Amniotic epithelial cell (primary cell): ENCODE measurements around the gene NECAB3.
"Not testable (repeated sequence)": the region's sequence is repeated elsewhere in the genome, so short reads cannot be mapped to it uniquely, and the experiment has no call there.

Source experiments
- DNase-seq: peaks from one replicate; pipeline ENCODE4 v3.0.0-alpha.2; 2010; ENCODE audit warnings: low read depth

The NECAB3 gene

DNA sequence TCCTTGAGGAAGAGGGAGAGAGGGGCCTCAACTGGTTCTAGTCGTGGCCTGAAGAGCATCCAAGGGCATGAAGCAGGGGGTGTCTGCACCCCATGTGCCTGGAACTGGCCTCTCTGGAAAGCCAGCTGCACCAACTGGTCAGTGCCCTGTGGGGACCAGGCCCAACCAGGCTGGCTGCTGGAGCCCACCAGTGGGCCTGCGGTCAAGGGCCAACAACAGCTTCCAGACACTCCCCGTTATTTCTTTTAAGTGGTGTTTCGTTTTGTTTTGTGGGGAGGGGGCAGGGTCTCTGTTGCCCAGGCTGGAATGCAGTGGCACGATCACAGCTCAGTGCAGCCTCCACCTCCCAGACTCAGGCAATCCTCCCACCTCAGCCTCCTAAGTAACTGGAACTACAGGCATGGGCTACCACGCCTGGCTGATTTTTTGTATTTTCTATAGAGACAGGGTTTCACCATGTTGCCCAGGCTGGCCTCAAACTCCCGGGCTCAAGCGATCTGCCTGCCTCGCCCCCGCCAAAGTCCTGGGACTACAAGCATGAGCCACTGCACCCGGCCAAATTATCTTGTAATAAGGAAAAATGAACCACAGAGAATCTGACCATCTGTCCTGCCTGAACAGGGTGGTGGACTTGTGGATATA is 24.0 kb downstream of the NECAB3 start:
- no peak for DNase-seq

- no peak for DNase-seq
Measured at GRCh38 chr20:33649201-33649681, 25.0 kb downstream of the NECAB3 start.

DNA sequence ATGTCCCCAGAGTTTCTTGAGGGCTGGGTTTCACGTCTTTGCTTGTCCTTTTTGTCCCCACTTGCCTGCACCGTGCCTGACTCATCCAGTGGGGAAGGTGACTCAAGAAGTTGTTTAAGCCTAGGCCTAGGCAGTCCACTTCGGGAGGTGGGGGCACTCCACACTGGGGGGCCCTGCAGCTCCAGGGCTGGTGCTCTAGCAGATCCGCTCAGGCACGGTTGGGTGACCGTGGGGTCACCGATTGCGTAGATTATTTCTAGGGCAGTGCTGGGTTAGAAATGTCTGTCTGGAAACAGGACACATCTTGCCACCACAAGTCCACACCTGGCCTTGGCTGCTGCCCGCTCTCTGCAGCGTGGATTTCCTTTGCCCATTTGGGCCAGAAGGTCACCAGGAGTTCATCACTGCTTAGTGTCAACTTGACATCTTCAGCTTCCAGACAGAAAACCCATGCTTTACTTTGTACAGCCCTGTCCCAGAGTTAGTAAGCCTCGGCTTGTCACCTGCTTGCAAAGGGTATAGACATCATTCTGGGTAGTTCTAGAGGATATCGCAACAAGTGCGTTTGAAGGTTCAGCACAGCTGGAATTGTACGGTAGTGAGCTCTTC is 25.7 kb downstream of the NECAB3 start:
- DNase-seq = no peak

GRCh38 chr20:33647603-33648395 is 26.4 kb downstream of the NECAB3 start:
- DNase-seq = no peak

GRCh38 chr20:33646959-33647602 is 27.1 kb downstream of the NECAB3 start:
- DNase-seq = not testable (repeated sequence)

DNA sequence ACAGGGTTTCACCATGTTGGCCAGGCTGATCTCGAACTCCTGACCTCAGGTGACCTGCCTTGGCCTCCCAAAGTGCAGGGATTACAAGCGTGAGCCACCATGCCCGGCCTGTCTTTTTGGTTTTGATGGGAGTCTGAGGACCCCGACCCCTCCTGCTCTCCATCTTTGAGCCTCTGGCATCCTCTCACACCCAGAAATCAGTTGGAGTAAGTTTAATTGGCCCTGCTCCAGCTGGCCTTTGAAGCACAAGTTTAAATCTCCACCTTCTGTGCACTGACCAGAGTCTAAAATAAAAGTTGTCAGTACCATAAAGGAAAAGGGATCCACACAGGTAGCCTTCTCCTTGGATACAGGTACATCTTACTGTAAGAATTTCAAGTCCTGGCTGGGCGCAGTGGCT is 28.0 kb downstream of the NECAB3 start:
- DNase-seq = no peak

- no peak for DNase-seq
Measured at GRCh38 chr20:33645396-33645795, 28.8 kb downstream of the NECAB3 start.

DNA sequence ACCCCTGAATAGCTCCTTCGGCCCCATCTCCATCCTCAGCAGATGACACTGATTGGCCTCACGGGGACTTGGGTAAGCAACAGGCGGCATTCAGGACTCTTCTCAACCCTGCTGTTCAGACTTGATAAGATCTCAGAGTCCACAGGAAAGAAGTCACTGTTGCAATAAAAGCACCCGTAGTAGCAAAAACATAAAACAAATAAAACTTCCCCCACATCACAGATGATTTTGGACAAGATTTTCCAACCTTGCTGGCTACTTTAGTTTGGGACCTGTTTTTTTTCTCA is 29.2 kb downstream of the NECAB3 start:
- DNase-seq = no peak

- no peak for DNase-seq
Measured at GRCh38 chr20:33644313-33645071, 29.7 kb downstream of the NECAB3 start.

DNA sequence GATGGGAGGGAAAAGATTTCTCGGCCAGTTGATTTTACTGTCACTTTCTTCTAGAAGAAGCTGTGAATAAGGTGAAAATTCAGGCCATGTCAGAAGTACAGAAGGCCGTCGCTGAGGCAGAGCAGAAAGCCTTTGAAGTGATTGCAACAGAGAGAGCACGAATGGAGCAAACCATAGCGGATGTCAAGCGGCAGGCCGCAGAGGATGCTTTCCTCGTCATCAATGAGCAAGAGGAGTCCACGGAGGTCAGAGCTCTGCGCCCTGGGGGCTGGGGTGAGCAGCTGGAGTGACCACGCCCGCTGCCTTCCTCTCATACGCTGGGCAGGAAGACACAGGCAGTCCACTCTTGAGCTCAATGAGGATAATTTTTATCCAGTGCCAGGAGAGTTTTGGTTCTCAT is 33.9 kb downstream of the NECAB3 start:
- no peak for DNase-seq

DNA sequence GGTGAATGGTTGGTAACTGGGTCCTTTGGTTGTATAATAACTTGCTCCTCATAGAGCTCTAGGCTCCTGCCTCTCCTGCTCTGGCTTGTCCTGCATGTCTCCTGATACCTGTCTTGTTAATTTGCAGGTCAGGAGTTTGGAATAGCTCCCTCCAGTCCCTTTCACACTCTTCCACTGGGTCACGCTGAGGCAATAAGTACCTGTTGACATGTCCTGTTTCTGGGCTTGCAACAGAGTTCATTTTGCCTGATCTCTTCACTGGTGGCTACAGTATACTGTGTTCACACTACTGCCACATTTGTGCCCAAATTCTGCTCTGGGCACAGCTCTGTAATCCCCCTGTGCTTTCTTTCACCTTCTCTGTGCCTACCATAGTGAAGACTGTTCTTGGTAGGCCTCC is 37.5 kb downstream of the NECAB3 start:
- no peak for DNase-seq

DNA sequence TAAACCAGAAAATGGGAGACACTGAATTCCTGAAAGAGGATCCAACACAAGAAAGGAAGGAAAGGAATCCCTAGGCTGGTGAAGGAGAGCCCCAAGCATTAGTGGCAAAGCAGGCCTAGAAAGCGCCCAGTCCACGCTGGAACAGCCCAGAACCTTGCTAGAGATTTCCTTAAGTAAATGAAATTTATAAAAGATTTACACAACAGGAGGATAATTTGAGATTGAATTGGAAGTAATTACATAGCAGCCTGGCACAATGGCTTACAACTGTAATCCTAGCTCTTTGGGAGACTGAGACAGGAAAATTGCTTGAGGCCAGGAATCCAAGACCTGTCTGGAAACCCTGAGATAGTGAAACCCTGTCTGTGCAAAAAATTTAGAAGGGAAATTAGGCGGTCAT is 38.9 kb downstream of the NECAB3 start:
- DNase-seq = no peak

GRCh38 chr20:33631910-33632309 is 42.3 kb downstream of the NECAB3 start:
- not testable (repeated sequence) for DNase-seq

DNA sequence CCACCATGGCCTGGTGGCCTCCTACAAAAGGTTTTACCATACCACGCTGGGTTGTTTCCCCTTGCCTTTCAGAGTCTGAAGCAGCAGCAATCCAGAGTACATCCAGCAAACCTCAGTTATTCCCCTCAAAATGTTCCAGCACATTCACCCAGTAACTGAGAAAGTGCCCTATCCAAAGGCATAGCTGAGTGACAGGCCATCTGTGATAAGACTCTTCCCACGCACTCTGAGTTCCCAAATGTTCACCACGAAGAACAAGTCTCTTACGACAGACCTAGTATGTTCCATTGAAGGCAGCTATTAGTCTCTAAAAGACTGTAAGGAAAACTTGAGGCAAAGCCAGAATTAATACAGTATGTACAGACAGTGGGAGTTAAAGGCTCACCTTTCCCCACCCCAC is 43.7 kb downstream of the NECAB3 start:
- peak; percentile 88 for DNase-seq

DNA sequence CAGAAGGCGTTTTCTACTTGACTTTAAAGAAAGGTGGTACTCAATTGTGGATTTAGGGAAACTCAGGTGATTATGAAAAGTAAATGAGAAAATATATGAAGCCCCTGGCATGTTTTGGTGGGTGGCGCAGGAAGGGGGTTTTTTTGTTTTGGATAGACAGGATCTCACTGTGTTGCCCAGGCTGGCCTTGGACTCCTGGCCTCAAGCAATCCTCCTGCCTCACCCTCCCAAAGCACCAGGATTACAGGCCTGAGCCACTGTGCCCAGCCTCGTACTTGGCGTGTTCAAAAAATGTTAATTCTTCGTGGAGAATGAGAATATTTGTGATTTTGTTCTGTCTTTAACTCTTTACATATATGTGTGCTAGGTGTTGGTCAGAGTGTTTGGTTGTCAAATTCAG is 44.2 kb downstream of the NECAB3 start:
- no peak for DNase-seq

- peak; percentile 39 for DNase-seq
Measured at GRCh38 chr20:33629533-33629932, 44.7 kb downstream of the NECAB3 start.

GRCh38 chr20:33627577-33628216 is 46.5 kb downstream of the NECAB3 start:
- no peak for DNase-seq

- DNase-seq = no peak
Measured at GRCh38 chr20:33626190-33626589, 48.0 kb downstream of the NECAB3 start.

GRCh38 chr20:33624399-33624798 is 49.8 kb downstream of the NECAB3 start:
- DNase-seq = no peak

GRCh38 chr20:33622705-33623365 is 51.4 kb downstream of the NECAB3 start:
- DNase-seq = no peak
